Measurements from ENCODE around the gene HOXB13.

HOXB13 gene

GRCh38 chr17:48748718-48749566 is 20.4 kb upstream of the HOXB13 start:
- in situ Hi-C loops (cut with MboI; ENCODE audit: low sequenced_read_pairs) = no loop called here

GRCh38 chr17:48747445-48748363 is 19.2 kb upstream of the HOXB13 start:
- in situ Hi-C loops (cut with MboI; ENCODE audit: low sequenced_read_pairs) = no loop called here

- in situ Hi-C loops (cut with MboI; ENCODE audit: low sequenced_read_pairs) = no loop called here
These were observed 18.4 kb upstream of the HOXB13 start for GRCh38 chr17:48746916-48747444.

DNA sequence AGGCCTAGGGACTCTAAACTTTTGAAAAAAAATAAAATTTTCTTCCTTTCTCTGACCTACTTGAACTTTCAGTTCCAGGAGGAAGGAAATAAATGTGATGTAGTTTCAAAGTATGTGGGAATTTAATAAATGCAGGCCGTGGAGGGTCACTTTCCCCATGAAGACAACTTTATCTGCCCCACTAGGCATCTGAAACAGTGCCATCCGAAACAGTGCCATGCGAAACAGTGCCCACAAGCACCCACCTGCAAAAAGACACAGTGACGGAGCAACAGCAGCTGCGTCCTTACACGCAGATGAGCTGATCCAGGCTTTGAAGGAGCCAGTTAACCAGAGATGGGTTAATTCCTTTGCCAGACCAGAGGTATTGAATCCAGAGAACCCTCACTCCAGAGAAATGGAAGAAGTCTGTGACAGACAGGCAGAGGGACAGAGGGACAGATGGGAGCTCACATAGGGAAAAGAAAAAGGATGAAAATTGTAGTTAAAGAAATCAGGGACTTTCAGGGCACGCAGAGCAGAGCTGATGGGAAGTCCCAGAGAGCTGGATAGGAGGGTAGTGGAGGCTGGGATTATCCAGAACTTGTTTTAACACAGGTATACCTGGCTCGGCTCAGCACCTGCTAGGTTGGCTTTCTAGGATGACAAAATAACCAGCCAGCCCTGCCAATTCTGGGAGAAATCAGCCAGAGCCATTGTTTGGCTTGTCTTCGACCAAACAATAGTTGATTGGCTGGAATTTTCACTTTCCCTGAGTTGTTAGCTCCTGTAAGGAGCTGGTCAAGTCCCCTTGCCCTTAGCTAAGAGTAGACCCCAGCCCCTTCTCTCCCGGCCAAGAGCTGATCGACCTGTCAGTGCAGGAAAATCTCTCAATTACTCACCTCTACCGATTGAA is 17.1 kb upstream of the HOXB13 start:
- in situ Hi-C loops (cut with MboI; ENCODE audit: low sequenced_read_pairs) = no loop called here

DNA sequence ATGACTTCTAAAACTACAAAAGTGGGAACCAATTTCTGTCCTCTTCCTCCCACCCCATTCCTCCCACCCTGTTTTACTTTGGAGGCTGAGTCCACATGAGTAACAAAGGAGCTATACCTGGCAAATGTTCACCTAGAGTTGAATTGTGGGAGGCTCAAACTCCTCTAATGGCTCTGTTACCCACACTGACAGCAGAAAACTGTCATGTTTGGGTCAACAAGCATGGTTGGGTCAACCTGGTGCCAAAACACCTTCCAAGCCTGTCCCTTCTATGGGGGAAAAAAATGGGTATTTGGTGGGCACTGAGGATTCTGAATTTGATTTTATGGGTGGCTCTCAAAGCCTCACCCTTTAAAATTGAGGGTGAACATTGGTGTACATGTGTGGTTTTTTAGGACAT is 12.0 kb upstream of the HOXB13 start:
- in situ Hi-C loops (cut with MboI; ENCODE audit: low sequenced_read_pairs) = no loop called here

DNA sequence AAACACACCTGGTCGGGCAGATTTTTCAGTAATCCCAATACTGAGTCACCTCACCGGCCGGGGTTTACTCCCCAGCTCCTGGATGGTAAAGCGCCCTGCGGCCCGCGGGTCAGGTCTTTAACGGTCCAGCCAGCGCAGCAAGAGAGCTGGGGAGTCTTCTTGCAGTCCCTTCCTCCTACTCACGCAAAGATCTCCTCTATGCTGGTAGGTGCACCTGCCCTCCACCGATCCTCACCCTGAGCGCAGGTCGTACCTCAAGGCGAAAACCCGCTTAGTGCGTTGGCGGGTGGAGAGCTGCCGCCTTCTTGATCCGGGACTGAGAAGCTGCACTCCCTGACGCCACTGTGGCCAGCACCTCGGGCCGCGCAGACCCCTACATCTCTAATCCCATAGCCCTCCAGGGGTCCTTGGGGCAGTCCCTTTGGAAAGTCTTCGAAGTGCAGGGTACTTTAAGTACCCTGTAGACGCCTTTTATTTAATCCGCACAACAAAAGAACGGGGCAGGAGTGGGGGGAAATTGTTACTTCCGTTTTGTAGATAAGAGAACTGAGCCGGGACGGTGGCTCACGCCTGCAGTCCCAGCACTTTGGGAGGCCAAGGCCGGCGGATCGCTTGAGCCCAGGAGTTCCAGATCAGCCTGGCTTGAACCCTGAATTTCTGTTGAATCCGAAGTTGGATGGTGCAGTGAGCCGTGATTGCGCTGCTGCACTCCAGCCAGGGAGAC is 10.4 kb upstream of the HOXB13 start:
- in situ Hi-C loops (cut with MboI; ENCODE audit: low sequenced_read_pairs) = no loop called here

GRCh38 chr17:48738424-48738802 is 9.9 kb upstream of the HOXB13 start:
- in situ Hi-C loops (cut with MboI; ENCODE audit: low sequenced_read_pairs) = no loop called here

DNA sequence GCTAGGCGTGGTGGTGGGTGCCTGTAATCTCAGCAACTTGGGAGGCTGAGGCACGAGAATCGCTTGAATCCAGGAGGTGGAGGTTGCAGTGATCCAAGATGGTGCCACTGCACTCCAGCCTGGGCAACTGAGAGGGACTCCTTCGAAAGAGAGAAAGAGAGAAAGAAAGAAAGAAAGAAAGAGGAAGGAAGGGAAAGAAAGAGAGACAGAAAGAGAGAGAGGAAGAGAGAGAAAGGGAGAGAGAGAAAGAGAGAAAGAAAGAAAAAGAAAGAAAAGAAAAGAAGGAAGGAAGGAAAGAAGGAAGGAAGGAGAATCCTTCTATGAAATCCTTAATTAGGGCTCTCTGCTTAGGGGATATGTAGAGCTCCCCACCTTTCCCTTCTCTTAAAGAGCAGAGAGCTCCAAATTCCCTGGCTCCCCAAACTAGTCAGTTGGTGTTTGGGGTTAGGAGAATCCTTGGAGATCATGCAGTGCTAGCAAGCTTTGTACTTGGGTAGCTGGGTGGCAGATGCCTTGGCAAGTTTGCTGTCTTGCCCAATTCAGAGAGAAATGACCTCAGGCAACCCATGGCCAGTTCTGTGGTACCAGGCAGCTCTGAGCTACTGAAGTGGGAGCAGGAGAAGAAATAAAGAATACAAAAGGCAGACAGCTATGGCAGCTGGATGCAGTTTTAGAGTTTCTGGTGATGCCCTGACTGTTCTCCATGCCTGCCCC is 8.9 kb upstream of the HOXB13 start:
- in situ Hi-C loops (cut with MboI; ENCODE audit: low sequenced_read_pairs) = no loop called here

DNA sequence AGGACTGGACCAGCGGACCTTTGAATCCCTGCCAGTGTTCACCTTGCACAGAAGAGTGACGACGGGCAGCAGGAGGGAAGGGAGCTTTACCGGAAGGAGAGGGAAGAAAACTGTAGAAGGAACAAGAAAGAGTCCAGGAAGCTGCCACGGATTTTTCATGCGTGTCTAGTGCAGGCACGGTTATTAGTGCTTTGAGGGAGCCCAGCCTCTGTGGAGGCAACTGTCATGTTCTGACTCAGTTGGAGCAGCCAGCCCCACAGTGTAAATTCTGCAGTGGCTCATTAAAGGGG is 6.5 kb upstream of the HOXB13 start:
- in situ Hi-C loops (cut with MboI; ENCODE audit: low sequenced_read_pairs) = no loop called here

GRCh38 chr17:48734333-48735061 is 5.9 kb upstream of the HOXB13 start:
- in situ Hi-C loops (cut with MboI; ENCODE audit: low sequenced_read_pairs) = no loop called here

DNA sequence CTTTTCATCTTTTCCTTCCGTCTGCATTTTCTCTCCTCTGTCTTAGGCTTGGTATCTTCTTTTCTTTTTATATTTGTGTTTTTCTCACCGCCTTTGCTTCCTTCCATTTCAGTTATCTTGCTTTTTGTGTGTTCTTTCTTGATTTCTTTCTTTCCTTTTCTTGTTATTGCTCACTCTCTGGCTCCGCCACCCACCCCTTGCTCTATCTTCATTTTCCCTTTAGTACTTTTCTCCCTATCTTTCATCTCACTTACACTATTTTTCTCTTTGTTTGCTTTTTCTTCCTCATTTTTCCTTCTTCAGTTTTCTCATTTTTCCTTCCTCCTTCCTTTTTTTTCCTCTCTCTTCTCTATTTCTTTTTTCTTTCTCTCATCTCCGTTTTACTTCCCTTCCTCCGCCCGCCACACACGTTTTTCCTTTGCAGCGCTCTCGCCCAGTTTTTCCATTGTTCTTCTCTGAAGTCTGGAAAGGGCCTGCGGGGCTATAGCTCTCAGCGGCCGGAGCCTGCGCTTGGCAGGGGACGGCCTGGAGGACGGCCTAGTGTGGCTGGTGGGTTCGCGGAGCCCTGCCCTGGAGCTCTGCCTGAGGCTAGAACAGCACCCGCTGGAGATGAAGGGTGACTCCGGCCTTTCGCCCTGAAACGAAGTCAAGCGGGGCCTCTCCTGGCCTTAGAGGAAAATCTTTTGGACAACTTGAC is 5.2 kb upstream of the HOXB13 start:
- in situ Hi-C loops (cut with MboI; ENCODE audit: low sequenced_read_pairs) = no loop called here

DNA sequence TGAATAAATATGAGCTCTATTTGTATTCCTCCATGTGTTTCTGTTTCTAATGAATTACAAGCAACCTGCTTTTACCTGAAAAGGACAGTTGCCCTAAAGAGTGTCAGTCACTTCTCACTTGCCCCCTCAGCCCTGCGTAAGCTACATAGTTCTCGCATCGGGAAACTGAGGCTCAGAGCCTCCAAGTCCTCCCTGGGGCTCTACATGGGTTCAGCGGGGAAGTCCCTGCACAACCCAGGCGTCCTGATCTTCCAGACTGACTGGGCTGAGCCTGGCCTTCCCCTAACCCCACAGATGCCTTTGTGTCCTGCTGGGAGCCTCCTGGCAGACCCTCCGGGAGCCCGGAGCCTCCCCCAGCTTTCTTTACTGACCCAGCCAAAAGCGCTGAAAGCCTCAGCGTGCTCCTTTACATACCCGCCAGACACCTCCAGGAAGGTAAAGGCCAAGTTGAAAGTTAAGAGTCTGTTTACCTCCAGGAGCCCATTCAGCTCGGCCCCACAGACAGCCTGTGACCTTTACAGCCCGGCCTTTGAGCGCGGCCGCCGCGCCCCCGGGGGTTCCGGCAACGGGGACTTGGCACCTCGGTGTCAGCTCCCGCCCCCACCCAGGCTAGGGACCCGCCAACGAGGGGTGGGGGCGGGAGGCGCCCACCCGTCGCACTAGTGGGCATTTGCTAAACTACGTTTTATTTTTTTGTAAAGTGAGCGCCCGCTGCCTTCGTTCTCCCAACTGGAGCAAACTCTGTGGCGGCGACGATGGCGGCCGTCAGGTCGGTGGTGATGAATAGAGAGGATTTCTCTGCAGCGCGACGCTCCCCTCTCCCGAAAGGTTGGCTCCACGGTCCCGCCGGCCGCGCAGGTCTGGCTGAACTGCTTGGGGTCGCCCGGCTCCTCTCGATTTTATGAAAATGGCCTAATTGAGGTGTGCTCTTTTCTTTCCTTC is 4.4 kb upstream of the HOXB13 start:
- in situ Hi-C loops (cut with MboI; ENCODE audit: low sequenced_read_pairs) = no loop called here

DNA sequence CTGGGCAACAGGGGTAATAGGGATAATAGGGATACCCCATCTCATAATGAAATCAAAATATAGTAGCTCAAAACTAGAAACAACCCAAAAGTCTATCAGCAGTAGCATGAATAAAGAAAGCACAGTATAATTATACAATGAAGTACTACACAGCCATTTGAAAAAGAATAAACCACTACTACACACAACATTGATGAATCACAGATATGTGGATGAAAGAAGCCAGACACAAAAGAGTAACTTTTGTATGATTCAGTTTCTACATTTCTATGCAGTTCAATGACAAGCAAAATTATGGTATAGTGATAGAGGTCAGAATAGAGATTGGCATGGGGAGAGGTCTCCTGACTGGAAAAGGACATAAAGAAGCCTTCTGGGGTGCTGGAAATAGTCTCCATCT is 2.8 kb upstream of the HOXB13 start:
- in situ Hi-C loops (cut with MboI; ENCODE audit: low sequenced_read_pairs) = no loop called here

DNA sequence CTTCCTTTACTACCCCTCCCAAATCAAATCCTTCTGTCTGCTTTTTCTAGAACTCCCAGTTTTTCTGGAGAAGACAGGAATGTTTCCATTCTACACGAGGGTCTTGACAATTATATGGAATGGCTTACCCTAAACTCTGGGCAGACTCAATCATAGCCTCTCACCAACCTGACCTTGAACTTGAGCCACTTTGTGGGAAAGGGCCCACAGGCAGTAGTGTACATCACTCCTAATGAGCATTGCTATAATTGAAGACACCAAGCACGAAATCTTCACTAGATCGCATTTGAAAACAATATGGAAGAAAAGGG is 1.6 kb upstream of the HOXB13 start:
- in situ Hi-C loops (cut with MboI; ENCODE audit: low sequenced_read_pairs) = no loop called here

DNA sequence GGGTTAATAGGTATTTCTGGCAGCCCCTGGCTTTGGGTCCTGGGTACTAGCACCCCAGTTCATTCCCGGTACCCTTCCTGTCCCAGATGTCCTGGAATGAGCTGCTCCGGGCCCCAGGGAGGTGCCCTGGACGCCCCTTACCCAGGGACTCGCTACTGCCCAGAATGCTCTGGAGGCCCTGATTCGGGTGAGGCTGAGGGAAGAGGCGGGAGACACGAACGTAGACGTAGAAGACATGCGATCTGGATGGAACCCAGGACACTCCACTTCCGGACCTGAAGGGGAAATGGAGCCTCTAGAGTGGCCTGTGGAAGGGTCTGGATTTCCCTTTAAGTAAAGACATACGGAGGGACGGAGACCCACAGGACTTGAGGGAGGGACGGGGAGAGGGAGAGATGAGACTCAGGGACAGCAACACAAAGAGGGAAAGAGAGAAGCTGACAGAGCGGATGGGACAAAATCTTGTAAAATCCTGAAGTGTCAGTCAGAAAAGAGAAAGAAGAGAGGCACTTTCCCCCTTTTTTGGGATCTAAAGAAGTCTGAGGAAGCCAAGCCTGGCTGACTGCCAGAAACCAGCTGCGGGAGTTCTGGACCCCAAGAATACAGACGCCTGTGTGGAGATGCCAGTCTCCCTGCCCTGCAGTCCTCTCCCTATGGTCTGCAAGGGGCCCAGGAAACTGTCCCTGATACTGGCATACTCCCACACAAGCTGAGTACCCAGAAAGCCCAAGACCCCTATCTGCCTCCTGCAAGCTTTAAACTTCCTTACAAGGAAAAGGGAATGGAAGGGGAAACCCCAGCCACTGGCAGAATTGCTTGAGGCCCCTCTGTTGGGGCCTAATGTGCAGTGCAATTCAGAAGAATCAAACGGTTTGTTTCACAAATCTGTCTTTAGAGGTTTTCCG is 1.0 kb upstream of the HOXB13 start:
- in situ Hi-C loops (cut with MboI; ENCODE audit: low sequenced_read_pairs) = no loop called here

GRCh38 chr17:48727415-48728175 is 955 bp downstream of the HOXB13 start:
- in situ Hi-C loops (cut with MboI; ENCODE audit: low sequenced_read_pairs) = no loop called here
